H1 (cell line): Measurements from ENCODE around the gene NEGR1. TPM values are rescaled to one million over a fixed set of nuclear protein-coding genes. Genes with fewer than 3 reads are reported as not detected.

Experiments used
- JUN ChIP-seq: IDR thresholded peaks from 2 replicates; pipeline ENCODE4 v1.6.1; 2011; ENCODE audit warnings: low read depth, mild to moderate bottlenecking, improper control_type of control experiment, low read length
- POLR2AphosphoS5 ChIP-seq: IDR thresholded peaks from 2 replicates; pipeline ENCODE4 v1.6.1; 2011; ENCODE audit warnings: low read depth, low read length
- polyA plus RNA-seq, 7 experiments: library from polyadenylated mRNA; depleted of rRNA in 3 of 7; stranded (reverse) in 5 of 7; unstranded in 2 of 7; fragments of >200 nt in 5 of 7; fragments of 200-250 nt in 2 of 7; gene quantifications; 1 replicate in 5 of 7; 2 replicates in 1 of 7; 4 replicates in 1 of 7; pipeline versions ENCODE4 v1.2.1 to v1.2.3, GENCODE V29; 2011 to 2013; ENCODE audit warnings: missing spikeins in 2 of 7, mixed read lengths in 2 of 7
- total RNA-seq: library from RNA; stranded (reverse); fragmentation: NEBNext Ultra II Directional; extraction: Animal tissue kit (Norgen Biotek cat#: 25700); gene quantifications from 2 replicates; pipeline ENCODE4 v1.2.1, GENCODE V29; 2021
- TF ChIP-seq, protein P1 (sequence below): IDR thresholded peaks from 2 replicates; pipeline ENCODE4 v1.6.1; 2011; ENCODE audit warnings: low read depth, mild to moderate bottlenecking, low read length; ENCODE audit not compliant: insufficient read depth

Gene NEGR1
- total and polyA plus RNA-seq, 2 of the 8 experiments (the other 6 are each of a cell fraction or from before 2014, with no cell fraction given): 0.71 to 1.3 TPM

DNA sequence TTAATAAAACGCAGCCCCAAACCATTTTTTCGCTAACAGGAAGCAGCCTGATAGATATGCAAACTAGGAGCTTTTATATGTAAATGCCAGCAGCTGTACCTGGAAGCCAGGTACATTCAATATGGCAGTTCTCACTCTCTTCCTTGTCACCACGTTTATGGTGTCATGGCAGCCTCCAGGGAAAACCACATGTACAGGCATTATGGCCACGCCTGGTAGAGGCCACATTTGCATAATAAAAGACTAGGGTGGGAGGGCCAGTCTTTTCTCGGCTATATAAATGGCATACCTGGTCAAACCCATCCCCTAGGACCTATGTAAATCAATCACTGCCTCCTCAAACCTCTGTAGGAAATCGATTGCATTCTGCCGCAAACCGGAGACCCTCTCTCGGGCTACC, 247.5 kb downstream of the NEGR1 start (continued):
- TF ChIP-seq, protein P1, sequence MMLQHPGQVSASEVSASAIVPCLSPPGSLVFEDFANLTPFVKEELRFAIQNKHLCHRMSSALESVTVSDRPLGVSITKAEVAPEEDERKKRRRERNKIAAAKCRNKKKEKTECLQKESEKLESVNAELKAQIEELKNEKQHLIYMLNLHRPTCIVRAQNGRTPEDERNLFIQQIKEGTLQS: no peak
- no peak for TF ChIP-seq POLR2AphosphoS5
- no peak for TF ChIP-seq JUN
